Right lung (tissue), 5 donors: ENCODE data around the gene FREM2. TPM values are rescaled to one million over a fixed set of nuclear protein-coding genes. Genes with fewer than 3 reads are reported as not detected.

Experiments
- DNase-seq, 2 donors: peaks; one replicate each; pipeline ENCODE4 v3.0.0-alpha.2; 2013
- polyA plus RNA-seq, 5 donors: library from polyadenylated mRNA; unstranded; fragments of 120-200 nt; gene quantifications; one replicate each; pipeline versions ENCODE4 v1.2.1 to v1.2.3, GENCODE V29; 2013; ENCODE audit warnings: inconsistent platforms in 1 of 5, low replicate concordance in 1 of 5; ENCODE audit not compliant: insufficient read length in 5 of 5, insufficient read depth in 1 of 5

The FREM2 gene
- polyA plus RNA-seq, 5 donors: 21.2 to 51.1 (median 41.9) TPM

GRCh38 chr13:38753878-38754277, 67.0 kb downstream of the FREM2 start:
- DNase-seq: no peak

GRCh38 chr13:38755793-38756192, 68.9 kb downstream of the FREM2 start:
- DNase-seq: no peak

GRCh38 chr13:38758277-38758676, 71.4 kb downstream of the FREM2 start:
- no peak for DNase-seq

GRCh38 chr13:38759390-38759789, 72.5 kb downstream of the FREM2 start:
- DNase-seq: no peak

GRCh38 chr13:38763446-38764381, 76.8 kb downstream of the FREM2 start:
- peak; percentile 32 to 33 for DNase-seq

- DNase-seq: no peak
These were observed 79.9 kb downstream of the FREM2 start for GRCh38 chr13:38766799-38767198.

GRCh38 chr13:38767506-38768265, 80.8 kb downstream of the FREM2 start:
- no peak for DNase-seq

- no peak for DNase-seq
These were observed 82.6 kb downstream of the FREM2 start for GRCh38 chr13:38769526-38769925.

GRCh38 chr13:38775085-38775484, 88.2 kb downstream of the FREM2 start:
- no peak for DNase-seq

- DNase-seq: no peak
These were observed 90.7 kb downstream of the FREM2 start for GRCh38 chr13:38777347-38778119.

- no peak for DNase-seq
These were observed 94.7 kb downstream of the FREM2 start for GRCh38 chr13:38781539-38781938.

GRCh38 chr13:38784036-38784880, 97.4 kb downstream of the FREM2 start:
- DNase-seq: peak in 1 of 2 donors; percentile 34

- DNase-seq: no peak
These were observed 98.2 kb downstream of the FREM2 start for GRCh38 chr13:38785042-38785441.

GRCh38 chr13:38785490-38785889, 98.6 kb downstream of the FREM2 start:
- no peak for DNase-seq

- DNase-seq: no peak
These were observed 100.7 kb downstream of the FREM2 start for GRCh38 chr13:38787550-38787949.

- no peak for DNase-seq
These were observed 110.0 kb downstream of the FREM2 start for GRCh38 chr13:38796890-38797289.

GRCh38 chr13:38803531-38803930, 116.7 kb downstream of the FREM2 start:
- DNase-seq: no peak

GRCh38 chr13:38804061-38804460, 117.2 kb downstream of the FREM2 start:
- DNase-seq: no peak

- DNase-seq: no peak
These were observed 117.7 kb downstream of the FREM2 start for GRCh38 chr13:38804536-38804935.

GRCh38 chr13:38814331-38814730, 127.5 kb downstream of the FREM2 start:
- no peak for DNase-seq

GRCh38 chr13:38819053-38819452, 132.2 kb downstream of the FREM2 start:
- peak; percentile 26 to 29 for DNase-seq
